Measurements from ENCODE around the gene PCGF1. TPM values are rescaled to one million over a fixed set of nuclear protein-coding genes. Genes with fewer than 3 reads are reported as not detected.

Gene PCGF1
- total and polyA plus RNA-seq, 2 of the 13 experiments (the other 11 are each of a cell fraction or from before 2014, with no cell fraction given): 20.4 to 22.6 TPM

- peak; percentile 88 for TF ChIP-seq ZNF704 (CRISPR knock-in tag; IDR thresholded peaks at IDR 0.05; ENCODE audit: borderline replicate concordance)
- peak; percentile 94 for TF ChIP-seq ARID2 (CRISPR knock-in tag; IDR thresholded peaks at IDR 0.05; ENCODE audit: borderline replicate concordance)
- peak; percentile 47; the same call in 1 of the 2 replicates for TF ChIP-seq ARNTL (CRISPR knock-in tag; IDR thresholded peaks at IDR 0.05)
- TF ChIP-seq ZNF414 (CRISPR knock-in tag; IDR thresholded peaks at IDR 0.05): peak; percentile 98
- TF ChIP-seq ZNF260 (CRISPR knock-in tag; IDR thresholded peaks at IDR 0.05; ENCODE audit: borderline replicate concordance, low read depth): no peak
- TF ChIP-seq ZNF761 (CRISPR knock-in tag; conservative IDR thresholded peaks at IDR 0.05): peak; percentile 97
- TF ChIP-seq RERE (CRISPR knock-in tag; IDR thresholded peaks at IDR 0.05; ENCODE audit: low read depth): peak; percentile 58; the same call in 1 of the 2 replicates
- 0 out of 2 replicates have a peak, but pooled peaks have one; percentile 95 for TF ChIP-seq ZNF570 (CRISPR knock-in tag; IDR thresholded peaks at IDR 0.05; ENCODE audit: borderline replicate concordance)
- no peak for TF ChIP-seq NPAS2 (CRISPR knock-in tag; IDR thresholded peaks at IDR 0.05; ENCODE audit: borderline replicate concordance)
- no peak for TF ChIP-seq PCBP2 (optimal IDR thresholded peaks at IDR 0.05; ENCODE audit: low read depth, low read length, poor library complexity, severe bottlenecking)
- peak; percentile 97 for TF ChIP-seq PCBP1 (IDR thresholded peaks at IDR 0.05; ENCODE audit: borderline replicate concordance, low read depth, low read length)
- TF ChIP-seq RARA (CRISPR knock-in tag; IDR thresholded peaks at IDR 0.05): peak; percentile 47
- peak; percentile 94 for TF ChIP-seq SPEN (CRISPR knock-in tag; IDR thresholded peaks at IDR 0.05; ENCODE audit: low read depth)
- peak; percentile 96 for TF ChIP-seq ZSCAN29 (CRISPR knock-in tag; conservative IDR thresholded peaks at IDR 0.05)
- peak; percentile 78 for TF ChIP-seq TRAFD1 (CRISPR knock-in tag; IDR thresholded peaks at IDR 0.05; ENCODE audit: borderline replicate concordance)
- peak; percentile 69 for TF ChIP-seq GMEB2 (CRISPR knock-in tag; IDR thresholded peaks at IDR 0.05; ENCODE audit: low read depth)
- peak; percentile 93; the same call in 1 of the 2 replicates for TF ChIP-seq ZNF713 (CRISPR knock-in tag; IDR thresholded peaks at IDR 0.05)
Measured at GRCh38 chr2:74472086-74472944, 35.2 kb downstream of the PCGF1 start, which contains the start of gene MRPL53 (continued).
